Natural killer cell (primary cell): ENCODE measurements around the gene BBX. TPM values are rescaled to one million over a fixed set of nuclear protein-coding genes. Genes with fewer than 3 reads are reported as not detected.

Experiments
- ATAC-seq, 3 donors: fragments of 150-1000 bp in 2 of 3; fragments of 200-7000 bp in 1 of 3; cut with Tn5 transposase; 1 replicate in 1 of 3; 2 replicates in 2 of 3; pipeline ENCODE4 v1.10.0; 2021; ENCODE audit warnings: mild to moderate bottlenecking in 2 of 3, moderate library complexity in 2 of 3
- DNase-seq, 2 donors: peaks; one replicate each; pipeline versions ENCODE4 v3.0.0 to v3.0.0-alpha.2; 2013 to 2021; ENCODE audit warnings: mixed read lengths in 1 of 2
- H3K27ac ChIP-seq: one replicate; pipeline ENCODE4 v1.5.1; 2013; ENCODE audit warnings: mild to moderate bottlenecking, low read length
- H3K27me3 ChIP-seq: one replicate; pipeline ENCODE4 v1.6.1; 2013; ENCODE audit warnings: low read length; ENCODE audit not compliant: control insufficient read depth, insufficient read depth
- H3K36me3 ChIP-seq: one replicate; pipeline ENCODE4 v1.6.1; 2013; ENCODE audit warnings: low read length; ENCODE audit not compliant: control insufficient read depth, insufficient read depth
- H3K4me1 ChIP-seq: one replicate; pipeline ENCODE4 v1.6.1; 2013; ENCODE audit warnings: low read length; ENCODE audit not compliant: control insufficient read depth, insufficient read depth
- H3K4me3 ChIP-seq: one replicate; pipeline ENCODE4 v1.5.1; 2013; ENCODE audit warnings: low read length
- H3K9me3 ChIP-seq: one replicate; pipeline ENCODE4 v1.6.1; 2013; ENCODE audit warnings: low read length; ENCODE audit not compliant: control insufficient read depth, insufficient read depth
- H3K27ac Mint-ChIP-seq, 2 donors: one replicate each; pipeline ENCODE4 v1.8.0; 2022; ENCODE audit warnings: mild to moderate bottlenecking in 2 of 2, mixed read lengths in 2 of 2, moderate library complexity in 1 of 2
- H3K27me3 Mint-ChIP-seq, 2 donors: one replicate each; pipeline ENCODE4 v1.8.0; 2022; ENCODE audit warnings: low read depth in 2 of 2, mixed read lengths in 2 of 2
- H3K36me3 Mint-ChIP-seq: one replicate; pipeline ENCODE4 v1.8.0; 2022; ENCODE audit warnings: mixed read lengths
- H3K4me1 Mint-ChIP-seq, 2 donors: one replicate each; pipeline ENCODE4 v1.8.0; 2022; ENCODE audit warnings: mixed read lengths in 2 of 2
- H3K4me3 Mint-ChIP-seq: one replicate; pipeline ENCODE4 v1.8.0; 2022; ENCODE audit warnings: mild to moderate bottlenecking, moderate library complexity, mixed read lengths
- H3K9me3 Mint-ChIP-seq, 2 donors: one replicate each; pipeline ENCODE4 v1.8.0; 2022; ENCODE audit warnings: mixed read lengths in 2 of 2
- WGBS: methylation state at CpG from one replicate; pipeline ENCODE4 v1.1.7; 2013; ENCODE audit warnings: missing lambda C conversion rate; ENCODE audit not compliant: insufficient coverage; 5-methylcytosine and 5-hydroxymethylcytosine counted together
- intact Hi-C: fragments of 100-400 bp; cut with micrococcal nuclease; formaldehyde crosslinking; loops from one replicate; pipeline ENCODE4 v1.14.2; 2022
- total RNA-seq, 4 donors: library from RNA; stranded (reverse); fragments of 120-200 nt in 1 of 4; gene quantifications; one replicate each; pipeline versions ENCODE4 v1.2.3 to v1.2.4, GENCODE V29; 2013 to 2022
- TF ChIP-seq, protein P1 (sequence below): fragments of 200-600 bp; IDR thresholded peaks from one replicate; pipeline ENCODE4 v1.8.0; 2022; ENCODE audit warnings: antibody characterized with exemption

BBX gene
- total RNA-seq, 3 donors from 2014 or later (not counting 1 experiment from before 2014, with no cell fraction given), result 80.0 to 87.1 (median 83.4) TPM

DNA sequence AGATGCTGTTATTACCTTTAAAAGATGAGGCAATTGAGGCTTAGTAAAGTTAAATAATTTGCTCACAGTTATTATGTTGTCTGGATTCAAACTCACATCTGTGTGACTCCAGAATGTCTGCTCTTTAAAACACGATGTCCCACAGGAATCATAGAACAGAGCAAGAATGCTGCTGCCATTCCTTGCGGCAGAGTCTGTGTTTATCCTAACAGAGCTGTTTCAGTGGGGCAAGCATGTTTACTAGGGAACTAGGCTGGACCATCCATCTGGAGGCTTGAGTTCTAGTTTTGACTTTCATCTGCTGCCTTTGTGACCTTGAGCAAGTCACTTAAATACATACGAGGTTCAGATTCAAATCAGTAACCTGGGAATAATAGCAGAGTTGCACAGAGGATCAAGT lies 72.1 kb downstream of the BBX start:
- Mint-ChIP-seq H3K9me3 (no peaks in the 10 kb centered on the region), H3K27me3 (no peaks in the 10 kb centered on the region), H3K36me3 (no peaks in the 10 kb centered on the region), H3K4me1 (peaks cover 31 to 42% of the 10 kb centered on the region in 2 donors), H3K27ac (no peak overlapping the region), H3K4me3 (no peak overlapping the region)
- Histone ChIP-seq H3K4me1 (peaks cover 6% of the 10 kb centered on the region), H3K36me3 (no peaks in the 10 kb centered on the region), H3K9me3 (no peaks in the 10 kb centered on the region), H3K27me3 (no peaks in the 10 kb centered on the region), H3K27ac (no peak overlapping the region), H3K4me3 (no peak overlapping the region)
- ATAC-seq (no peak), DNase-seq (no peak)
- intact Hi-C loops, result no loop called here
- TF ChIP-seq, protein P1, sequence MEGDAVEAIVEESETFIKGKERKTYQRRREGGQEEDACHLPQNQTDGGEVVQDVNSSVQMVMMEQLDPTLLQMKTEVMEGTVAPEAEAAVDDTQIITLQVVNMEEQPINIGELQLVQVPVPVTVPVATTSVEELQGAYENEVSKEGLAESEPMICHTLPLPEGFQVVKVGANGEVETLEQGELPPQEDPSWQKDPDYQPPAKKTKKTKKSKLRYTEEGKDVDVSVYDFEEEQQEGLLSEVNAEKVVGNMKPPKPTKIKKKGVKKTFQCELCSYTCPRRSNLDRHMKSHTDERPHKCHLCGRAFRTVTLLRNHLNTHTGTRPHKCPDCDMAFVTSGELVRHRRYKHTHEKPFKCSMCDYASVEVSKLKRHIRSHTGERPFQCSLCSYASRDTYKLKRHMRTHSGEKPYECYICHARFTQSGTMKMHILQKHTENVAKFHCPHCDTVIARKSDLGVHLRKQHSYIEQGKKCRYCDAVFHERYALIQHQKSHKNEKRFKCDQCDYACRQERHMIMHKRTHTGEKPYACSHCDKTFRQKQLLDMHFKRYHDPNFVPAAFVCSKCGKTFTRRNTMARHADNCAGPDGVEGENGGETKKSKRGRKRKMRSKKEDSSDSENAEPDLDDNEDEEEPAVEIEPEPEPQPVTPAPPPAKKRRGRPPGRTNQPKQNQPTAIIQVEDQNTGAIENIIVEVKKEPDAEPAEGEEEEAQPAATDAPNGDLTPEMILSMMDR, result no peak
- WGBS, result 92% methylated on average over 3 of the region's 3 CpGs

DNA sequence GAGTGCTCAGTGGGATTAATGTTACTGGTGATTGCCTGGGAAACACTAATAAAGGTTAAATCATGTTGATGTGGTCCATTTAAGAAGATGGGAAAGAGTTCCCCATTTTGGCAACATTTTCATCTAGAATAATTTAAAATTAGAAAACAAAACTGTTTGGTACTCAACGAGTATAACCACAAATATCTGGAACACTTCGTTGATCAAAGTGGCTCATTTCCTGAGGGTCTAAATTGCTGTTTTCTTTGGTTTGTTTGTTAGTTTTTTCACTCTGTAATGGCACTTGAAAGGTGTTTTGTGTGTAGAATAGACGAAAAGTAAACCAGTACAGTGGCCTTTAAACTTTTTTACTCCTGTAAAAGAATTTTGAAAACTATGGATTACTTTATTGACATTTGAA lies 73.9 kb downstream of the BBX start:
- H3K9me3 Mint-ChIP-seq, result no peaks in the 10 kb centered on the region
- intact Hi-C loops, result no loop called here
- 10% methylated on average over 3 of the region's 3 CpGs for WGBS
- H3K4me1 Mint-ChIP-seq, result peaks cover 46 to 52% of the 10 kb centered on the region in 2 donors
- ATAC-seq (no peak), DNase-seq (no peak)
- no peaks in the 10 kb centered on the region for H3K9me3 ChIP-seq
- peak overlapping the region in 1 of 2 donors; percentile 53 for H3K27ac Mint-ChIP-seq
- H3K27me3 ChIP-seq, result no peaks in the 10 kb centered on the region
- H3K27me3 Mint-ChIP-seq, result no peaks in the 10 kb centered on the region
- H3K36me3 ChIP-seq, result no peaks in the 10 kb centered on the region
- TF ChIP-seq, protein P1, result no peak
- H3K4me3 ChIP-seq, result no peak overlapping the region
- peaks cover 12% of the 10 kb centered on the region for H3K4me1 ChIP-seq
- H3K36me3 Mint-ChIP-seq, result no peaks in the 10 kb centered on the region
- H3K27ac ChIP-seq, result no peak overlapping the region
- H3K4me3 Mint-ChIP-seq, result no peak overlapping the region

DNA sequence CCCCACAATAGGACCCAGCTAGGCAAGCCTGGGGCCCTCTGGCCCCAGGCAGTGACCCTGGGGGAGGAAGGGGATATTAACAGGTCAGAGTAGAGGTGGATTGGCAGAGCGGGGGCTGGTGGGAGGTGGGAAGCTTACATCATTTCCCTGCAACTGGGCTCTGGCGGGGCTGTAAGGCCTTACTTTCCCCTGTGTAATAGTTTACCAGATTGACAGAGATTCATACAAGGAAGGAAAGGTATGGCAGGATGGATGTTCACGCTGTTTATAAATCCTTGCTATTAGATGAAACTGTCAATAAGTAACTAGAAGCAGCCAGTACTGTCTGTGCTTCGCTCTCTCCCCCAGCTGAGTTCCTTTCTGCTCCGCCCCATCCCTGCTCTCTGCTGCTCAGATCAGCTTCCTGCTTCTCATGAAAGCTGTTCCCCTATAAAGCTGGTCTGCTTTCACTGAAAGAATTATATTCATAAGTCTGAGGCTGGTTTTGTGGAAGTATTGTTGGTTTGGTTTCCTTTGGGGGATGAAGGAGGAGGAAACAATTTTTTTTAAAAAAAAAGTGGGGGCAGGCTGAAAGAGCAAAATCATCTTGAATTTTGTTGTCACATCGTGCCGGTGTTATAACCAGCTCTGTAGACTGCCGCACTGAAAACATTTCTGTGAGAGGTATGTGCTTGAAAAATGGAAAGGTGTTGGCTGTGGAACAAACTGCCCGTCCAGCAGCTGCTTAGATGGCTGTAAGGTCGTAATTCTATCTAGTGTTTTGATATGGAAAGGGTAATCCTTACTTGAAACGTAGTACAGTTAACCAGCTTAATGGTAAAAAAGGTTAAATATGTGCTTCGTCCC lies 76.4 kb downstream of the BBX start:
- Histone ChIP-seq H3K27me3 (no peaks in the 10 kb centered on the region), H3K4me1 (peaks cover 12% of the 10 kb centered on the region), H3K9me3 (no peaks in the 10 kb centered on the region), H3K36me3 (no peaks in the 10 kb centered on the region), H3K27ac (peak overlapping the region; percentile 84), H3K4me3 (peak overlapping the region; percentile 36)
- Mint-ChIP-seq H3K9me3 (no peaks in the 10 kb centered on the region), H3K27me3 (no peaks in the 10 kb centered on the region), H3K4me3 (peak overlapping the region; percentile 84), H3K27ac (peak overlapping the region; percentile 89 to 98), H3K4me1 (peaks cover 45 to 59% of the 10 kb centered on the region in 2 donors), H3K36me3 (no peaks in the 10 kb centered on the region)
- intact Hi-C loops, result loop anchor here (2.0 kb wide), 1 partner anchor 74 kb away; no protein-coding TSS in a partner anchor
- peak; percentile 29 to 69 for DNase-seq
- ATAC-seq, result peak; percentile 81 to 89 (median 85)
- WGBS, result 3% methylated on average over 12 of the region's 12 CpGs
- TF ChIP-seq, protein P1, result no peak
